HepG2 (cell line): ENCODE data around the gene EFCAB8. TPM values are rescaled to one million over a fixed set of nuclear protein-coding genes. Genes with fewer than 3 reads are reported as not detected.

Source experiments
- FOXK1 ChIP-seq: sonication (generic); formaldehyde crosslinking; IDR thresholded peaks from 2 replicates; pipeline ENCODE4 v1.4.0; 2020; ENCODE audit warnings: low read depth, missing genetic modification reagents, borderline replicate concordance
- MAZ ChIP-seq, 2 experiments: sonication (generic) in 1 of 2; formaldehyde crosslinking in 1 of 2; IDR thresholded peaks; 2 replicates each; pipeline versions ENCODE4 v1.5.0 to v1.6.1; 2012 to 2020; ENCODE audit warnings: low read depth in 2 of 2, mild to moderate bottlenecking in 2 of 2, borderline replicate concordance in 1 of 2, improper control_type of control experiment in 1 of 2, low read length in 1 of 2, missing genetic modification reagents in 1 of 2, moderate library complexity in 1 of 2
- NFKBIZ ChIP-seq: IDR thresholded peaks from 2 replicates; pipeline ENCODE4 v1.6.1; 2018; ENCODE audit warnings: missing genetic modification reagents, missing compliant biosample characterization
- PRPF4 ChIP-seq: fragments of 200-400 bp; formaldehyde crosslinking; IDR thresholded peaks from 2 replicates; pipeline ENCODE4 v1.6.1; 2016; ENCODE audit warnings: low read length, low read depth; ENCODE audit not compliant: poor library complexity, severe bottlenecking
- ZNF160 ChIP-seq: sonication (generic); formaldehyde crosslinking; IDR thresholded peaks from 2 replicates; pipeline ENCODE4 v1.8.0; 2022; ENCODE audit warnings: mild to moderate bottlenecking, inconsistent platforms, missing genetic modification reagents
- ZNF224 ChIP-seq: sonication (generic); formaldehyde crosslinking; IDR thresholded peaks from 2 replicates; pipeline ENCODE4 v1.5.0; 2020; ENCODE audit warnings: mild to moderate bottlenecking, missing genetic modification reagents
- ZZZ3 ChIP-seq: sonication (generic); formaldehyde crosslinking; IDR thresholded peaks from 2 replicates; pipeline ENCODE4 v1.4.0; 2020; ENCODE audit warnings: missing genetic modification reagents, mild to moderate bottlenecking, borderline replicate concordance
- polyA plus RNA-seq, 8 experiments: library from polyadenylated mRNA; depleted of rRNA in 3 of 8; stranded (reverse) in 7 of 8; unstranded in 1 of 8; fragments of >200 nt; fragmentation: Illumina TruSeq in 4 of 8; extraction: Trizol in 4 of 8; gene quantifications; 2 replicates each; pipeline versions ENCODE4 v1.2.1 to v1.2.3, GENCODE V29; 2011 to 2016; ENCODE audit warnings: low read depth in 4 of 8, missing spikeins in 1 of 8, mixed read lengths in 1 of 8; ENCODE audit not compliant: insufficient read depth in 1 of 8
- total RNA-seq, 5 experiments: library from RNA; depleted of rRNA; stranded (reverse); fragments of >200 nt; fragmentation: Illumina TruSeq; extraction: Trizol; gene quantifications; 2 replicates each; pipeline ENCODE4 v1.2.3, GENCODE V29; 2016; ENCODE audit warnings: low read depth in 1 of 5
- TF ChIP-seq, protein P1 (sequence below): sonication (generic); formaldehyde crosslinking; IDR thresholded peaks from 2 replicates; pipeline ENCODE4 v1.5.0; 2020; ENCODE audit warnings: mild to moderate bottlenecking, missing genetic modification reagents, borderline replicate concordance
- TF ChIP-seq, protein P2 (sequence below): sonication (generic); formaldehyde crosslinking; IDR thresholded peaks from 2 replicates; pipeline ENCODE4 v1.4.0; 2020; ENCODE audit warnings: missing genetic modification reagents
- TF ChIP-seq, protein P3 (sequence below): sonication (generic); formaldehyde crosslinking; conservative IDR thresholded peaks from 2 replicates; pipeline ENCODE4 v1.8.1; 2023; ENCODE audit warnings: missing genetic modification reagents
- TF ChIP-seq, protein P4 (sequence below): sonication (generic); formaldehyde crosslinking; IDR thresholded peaks from 2 replicates; pipeline ENCODE4 v1.5.0; 2020; ENCODE audit warnings: mild to moderate bottlenecking, low read depth, missing genetic modification reagents, borderline replicate concordance
- TF ChIP-seq, protein P5 (sequence below): sonication (generic); formaldehyde crosslinking; IDR thresholded peaks from 2 replicates; pipeline ENCODE4 v1.5.0; 2020; ENCODE audit warnings: missing genetic modification reagents

The EFCAB8 gene
- total and polyA plus RNA-seq, 2 of the 13 experiments (the other 11 are each of a cell fraction or from before 2014, with no cell fraction given) = 0.15 to 0.22 TPM

DNA sequence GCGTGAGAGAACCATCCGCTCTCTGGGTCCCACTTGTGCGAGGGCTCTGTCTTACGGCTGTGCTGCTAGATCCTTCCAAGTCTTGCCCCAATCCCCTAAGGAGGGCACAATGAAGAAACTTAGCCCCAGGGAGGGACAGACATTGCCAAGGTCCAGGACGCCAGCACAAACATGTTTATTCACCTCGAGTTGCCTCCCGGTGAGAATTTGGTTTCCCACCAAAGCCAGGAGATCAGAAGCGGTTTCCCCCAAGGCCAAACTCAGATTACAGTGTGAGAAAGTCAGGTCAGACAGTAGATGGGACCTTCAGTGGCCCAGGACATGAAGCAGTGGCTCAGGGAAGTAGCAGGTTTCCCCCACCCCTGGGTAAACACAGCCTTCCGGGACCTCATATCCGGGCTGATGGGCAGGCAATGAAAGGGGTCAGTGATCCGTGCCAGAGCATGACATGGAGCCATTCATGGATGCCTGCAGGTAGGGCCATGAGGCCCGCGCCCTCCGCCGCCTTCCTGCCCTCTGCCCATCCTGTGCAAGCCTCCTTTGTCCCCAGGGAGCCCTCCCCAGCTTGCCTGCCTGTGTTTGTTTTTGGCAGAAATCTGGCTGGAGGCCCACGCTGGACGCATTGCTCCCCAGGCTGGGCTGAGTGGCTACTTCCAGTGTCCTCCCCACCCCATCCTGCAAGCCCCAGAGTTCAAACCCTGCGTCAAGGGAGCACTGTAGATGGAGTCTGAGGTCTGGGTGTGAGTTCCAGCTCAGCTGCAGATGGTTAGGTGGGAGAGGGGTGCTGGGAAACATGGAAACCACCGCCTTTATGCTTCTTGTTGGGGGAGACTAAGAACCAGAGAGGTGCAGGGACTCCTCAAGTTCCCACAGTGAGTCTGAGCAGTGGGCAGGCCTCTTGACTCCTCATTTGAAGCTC is 150.8 kb downstream of the EFCAB8 start (continued):
- TF ChIP-seq, protein P1, sequence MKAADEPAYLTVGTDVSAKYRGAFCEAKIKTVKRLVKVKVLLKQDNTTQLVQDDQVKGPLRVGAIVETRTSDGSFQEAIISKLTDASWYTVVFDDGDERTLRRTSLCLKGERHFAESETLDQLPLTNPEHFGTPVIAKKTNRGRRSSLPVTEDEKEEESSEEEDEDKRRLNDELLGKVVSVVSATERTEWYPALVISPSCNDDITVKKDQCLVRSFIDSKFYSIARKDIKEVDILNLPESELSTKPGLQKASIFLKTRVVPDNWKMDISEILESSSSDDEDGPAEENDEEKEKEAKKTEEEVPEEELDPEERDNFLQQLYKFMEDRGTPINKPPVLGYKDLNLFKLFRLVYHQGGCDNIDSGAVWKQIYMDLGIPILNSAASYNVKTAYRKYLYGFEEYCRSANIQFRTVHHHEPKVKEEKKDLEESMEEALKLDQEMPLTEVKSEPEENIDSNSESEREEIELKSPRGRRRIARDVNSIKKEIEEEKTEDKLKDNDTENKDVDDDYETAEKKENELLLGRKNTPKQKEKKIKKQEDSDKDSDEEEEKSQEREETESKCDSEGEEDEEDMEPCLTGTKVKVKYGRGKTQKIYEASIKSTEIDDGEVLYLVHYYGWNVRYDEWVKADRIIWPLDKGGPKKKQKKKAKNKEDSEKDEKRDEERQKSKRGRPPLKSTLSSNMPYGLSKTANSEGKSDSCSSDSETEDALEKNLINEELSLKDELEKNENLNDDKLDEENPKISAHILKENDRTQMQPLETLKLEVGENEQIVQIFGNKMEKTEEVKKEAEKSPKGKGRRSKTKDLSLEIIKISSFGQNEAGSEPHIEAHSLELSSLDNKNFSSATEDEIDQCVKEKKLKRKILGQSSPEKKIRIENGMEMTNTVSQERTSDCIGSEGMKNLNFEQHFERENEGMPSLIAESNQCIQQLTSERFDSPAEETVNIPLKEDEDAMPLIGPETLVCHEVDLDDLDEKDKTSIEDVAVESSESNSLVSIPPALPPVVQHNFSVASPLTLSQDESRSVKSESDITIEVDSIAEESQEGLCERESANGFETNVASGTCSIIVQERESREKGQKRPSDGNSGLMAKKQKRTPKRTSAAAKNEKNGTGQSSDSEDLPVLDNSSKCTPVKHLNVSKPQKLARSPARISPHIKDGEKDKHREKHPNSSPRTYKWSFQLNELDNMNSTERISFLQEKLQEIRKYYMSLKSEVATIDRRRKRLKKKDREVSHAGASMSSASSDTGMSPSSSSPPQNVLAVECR = peak; percentile 75; the same call in 1 of the 2 replicates
- TF ChIP-seq, protein P2, sequence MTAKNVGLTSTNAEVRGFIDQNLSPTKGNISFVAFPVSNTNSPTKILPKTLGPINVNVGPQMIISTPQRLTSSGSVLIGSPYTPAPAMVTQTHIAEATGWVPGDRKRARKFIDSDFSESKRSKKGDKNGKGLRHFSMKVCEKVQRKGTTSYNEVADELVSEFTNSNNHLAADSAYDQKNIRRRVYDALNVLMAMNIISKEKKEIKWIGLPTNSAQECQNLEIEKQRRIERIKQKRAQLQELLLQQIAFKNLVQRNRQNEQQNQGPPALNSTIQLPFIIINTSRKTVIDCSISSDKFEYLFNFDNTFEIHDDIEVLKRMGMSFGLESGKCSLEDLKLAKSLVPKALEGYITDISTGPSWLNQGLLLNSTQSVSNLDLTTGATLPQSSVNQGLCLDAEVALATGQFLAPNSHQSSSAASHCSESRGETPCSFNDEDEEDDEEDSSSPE (CRISPR knock-in tag) = peak; percentile 57; the same call in 1 of the 2 replicates
- no peak; the same call in 1 of the 2 replicates for TF ChIP-seq ZNF160 (CRISPR knock-in tag)
- TF ChIP-seq, protein P3, sequence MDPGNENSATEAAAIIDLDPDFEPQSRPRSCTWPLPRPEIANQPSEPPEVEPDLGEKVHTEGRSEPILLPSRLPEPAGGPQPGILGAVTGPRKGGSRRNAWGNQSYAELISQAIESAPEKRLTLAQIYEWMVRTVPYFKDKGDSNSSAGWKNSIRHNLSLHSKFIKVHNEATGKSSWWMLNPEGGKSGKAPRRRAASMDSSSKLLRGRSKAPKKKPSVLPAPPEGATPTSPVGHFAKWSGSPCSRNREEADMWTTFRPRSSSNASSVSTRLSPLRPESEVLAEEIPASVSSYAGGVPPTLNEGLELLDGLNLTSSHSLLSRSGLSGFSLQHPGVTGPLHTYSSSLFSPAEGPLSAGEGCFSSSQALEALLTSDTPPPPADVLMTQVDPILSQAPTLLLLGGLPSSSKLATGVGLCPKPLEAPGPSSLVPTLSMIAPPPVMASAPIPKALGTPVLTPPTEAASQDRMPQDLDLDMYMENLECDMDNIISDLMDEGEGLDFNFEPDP = peak; percentile 91; the same call in 1 of the 2 replicates
- peak; percentile 97 for TF ChIP-seq ZZZ3 (CRISPR knock-in tag)
- peak; percentile 64; the same call in 1 of the 2 replicates for TF ChIP-seq FOXK1 (CRISPR knock-in tag)
- peak; percentile 79 for TF ChIP-seq ZNF224 (CRISPR knock-in tag)
- TF ChIP-seq, protein P4, sequence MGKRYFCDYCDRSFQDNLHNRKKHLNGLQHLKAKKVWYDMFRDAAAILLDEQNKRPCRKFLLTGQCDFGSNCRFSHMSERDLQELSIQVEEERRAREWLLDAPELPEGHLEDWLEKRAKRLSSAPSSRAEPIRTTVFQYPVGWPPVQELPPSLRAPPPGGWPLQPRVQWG (CRISPR knock-in tag) = peak; percentile 88
- peak; percentile 50; the same call in 1 of the 2 replicates for TF ChIP-seq MAZ (IDR thresholded peaks at IDR 0.05; ENCODE audit: borderline replicate concordance, low read depth, low read length)
- peak; percentile 67 for TF ChIP-seq MAZ (CRISPR knock-in tag; IDR thresholded peaks at IDR 0.05; ENCODE audit: low read depth)
- TF ChIP-seq PRPF4 = no peak
- TF ChIP-seq, protein P5, sequence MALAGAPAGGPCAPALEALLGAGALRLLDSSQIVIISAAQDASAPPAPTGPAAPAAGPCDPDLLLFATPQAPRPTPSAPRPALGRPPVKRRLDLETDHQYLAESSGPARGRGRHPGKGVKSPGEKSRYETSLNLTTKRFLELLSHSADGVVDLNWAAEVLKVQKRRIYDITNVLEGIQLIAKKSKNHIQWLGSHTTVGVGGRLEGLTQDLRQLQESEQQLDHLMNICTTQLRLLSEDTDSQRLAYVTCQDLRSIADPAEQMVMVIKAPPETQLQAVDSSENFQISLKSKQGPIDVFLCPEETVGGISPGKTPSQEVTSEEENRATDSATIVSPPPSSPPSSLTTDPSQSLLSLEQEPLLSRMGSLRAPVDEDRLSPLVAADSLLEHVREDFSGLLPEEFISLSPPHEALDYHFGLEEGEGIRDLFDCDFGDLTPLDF (CRISPR knock-in tag) = no peak
- peak; percentile 93 for TF ChIP-seq NFKBIZ (CRISPR knock-in tag)
